Measurements from ENCODE around the gene ATG13.

DNA sequence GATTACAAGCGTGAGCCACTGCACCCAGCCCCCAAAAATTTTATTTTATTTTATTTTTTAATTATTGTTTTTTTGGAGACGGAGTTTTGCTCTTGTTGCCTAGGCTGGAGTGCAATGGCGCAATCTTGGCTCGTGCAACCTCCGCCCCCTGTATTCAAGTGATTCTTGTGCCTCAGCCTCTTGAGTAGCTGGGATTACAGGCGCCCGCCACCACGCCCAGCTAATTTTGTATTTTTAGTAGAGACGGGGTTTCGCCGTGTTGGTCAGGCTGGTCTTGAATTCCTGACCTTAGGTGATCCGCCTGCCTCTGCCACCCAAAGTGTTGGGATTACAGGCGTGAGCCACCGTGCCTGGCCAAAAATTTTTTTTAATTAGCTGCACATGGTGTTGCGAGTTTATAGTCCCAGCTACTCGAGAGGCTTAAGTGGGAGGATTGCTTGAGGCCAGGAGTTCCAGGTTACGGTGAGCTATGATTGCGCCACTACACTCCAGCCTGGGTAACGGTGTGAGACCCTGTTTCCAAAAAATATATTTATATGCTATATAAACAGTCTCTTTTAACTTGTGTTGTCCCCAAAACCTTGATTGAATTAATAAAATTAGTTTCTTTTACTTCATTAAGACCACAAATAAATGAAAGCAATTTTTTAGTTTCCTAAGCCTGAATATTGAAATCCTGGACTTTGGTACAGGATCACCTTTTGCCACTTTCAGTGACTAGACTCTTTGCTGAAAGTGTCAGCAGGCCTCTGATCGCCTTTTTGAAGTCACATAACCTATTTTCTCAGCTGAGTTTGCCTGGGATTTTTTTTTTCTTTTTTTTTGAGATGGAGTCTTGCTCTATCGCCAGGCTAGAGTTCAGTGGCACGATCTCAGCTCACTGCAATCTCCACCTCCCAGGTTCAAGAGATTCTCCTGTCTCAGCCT is 16.2 kb downstream of the ATG13 start:
- TF ChIP-seq, protein P1, sequence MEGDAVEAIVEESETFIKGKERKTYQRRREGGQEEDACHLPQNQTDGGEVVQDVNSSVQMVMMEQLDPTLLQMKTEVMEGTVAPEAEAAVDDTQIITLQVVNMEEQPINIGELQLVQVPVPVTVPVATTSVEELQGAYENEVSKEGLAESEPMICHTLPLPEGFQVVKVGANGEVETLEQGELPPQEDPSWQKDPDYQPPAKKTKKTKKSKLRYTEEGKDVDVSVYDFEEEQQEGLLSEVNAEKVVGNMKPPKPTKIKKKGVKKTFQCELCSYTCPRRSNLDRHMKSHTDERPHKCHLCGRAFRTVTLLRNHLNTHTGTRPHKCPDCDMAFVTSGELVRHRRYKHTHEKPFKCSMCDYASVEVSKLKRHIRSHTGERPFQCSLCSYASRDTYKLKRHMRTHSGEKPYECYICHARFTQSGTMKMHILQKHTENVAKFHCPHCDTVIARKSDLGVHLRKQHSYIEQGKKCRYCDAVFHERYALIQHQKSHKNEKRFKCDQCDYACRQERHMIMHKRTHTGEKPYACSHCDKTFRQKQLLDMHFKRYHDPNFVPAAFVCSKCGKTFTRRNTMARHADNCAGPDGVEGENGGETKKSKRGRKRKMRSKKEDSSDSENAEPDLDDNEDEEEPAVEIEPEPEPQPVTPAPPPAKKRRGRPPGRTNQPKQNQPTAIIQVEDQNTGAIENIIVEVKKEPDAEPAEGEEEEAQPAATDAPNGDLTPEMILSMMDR (IDR thresholded peaks at IDR 0.05) = no peak
- no peak for TF ChIP-seq POLR2AphosphoS5 (IDR thresholded peaks at IDR 0.05)
